Suppressor macrophage treated with lipopolysaccharide for 4 hours (primary cell): ENCODE measurements around the gene BMAL1.

Source experiments
- DNase-seq: peaks from one replicate; pipeline ENCODE4 v3.0.0-alpha.2; 2020

BMAL1 gene

GRCh38 chr11:13262096-13262495, 15.5 kb upstream of the BMAL1 start:
- DNase-seq, result no peak

GRCh38 chr11:13268791-13269190, 8.8 kb upstream of the BMAL1 start:
- no peak for DNase-seq

GRCh38 chr11:13269775-13270174, 7.8 kb upstream of the BMAL1 start:
- no peak for DNase-seq

GRCh38 chr11:13271060-13271693, 6.4 kb upstream of the BMAL1 start:
- DNase-seq, result no peak

GRCh38 chr11:13276454-13276831, 1.1 kb upstream of the BMAL1 start:
- no peak for DNase-seq

GRCh38 chr11:13276832-13277767, 490 bp upstream of the BMAL1 start:
- DNase-seq, result peak; percentile 99

GRCh38 chr11:13278609-13279486, 1.3 kb downstream of the BMAL1 start:
- DNase-seq, result no peak

GRCh38 chr11:13279487-13279834, 1.9 kb downstream of the BMAL1 start:
- no peak for DNase-seq

- no peak for DNase-seq
Measured at GRCh38 chr11:13280092-13280722, 2.6 kb downstream of the BMAL1 start.

- no peak for DNase-seq
Measured at GRCh38 chr11:13280777-13281176, 3.2 kb downstream of the BMAL1 start.

- DNase-seq, result no peak
Measured at GRCh38 chr11:13283636-13284035, 6.0 kb downstream of the BMAL1 start.

GRCh38 chr11:13284776-13285588, 7.4 kb downstream of the BMAL1 start:
- no peak for DNase-seq

GRCh38 chr11:13286279-13286821, 8.8 kb downstream of the BMAL1 start:
- no peak for DNase-seq

GRCh38 chr11:13287036-13287435, 9.4 kb downstream of the BMAL1 start:
- DNase-seq, result peak; percentile 63

- no peak for DNase-seq
Measured at GRCh38 chr11:13287681-13288080, 10.1 kb downstream of the BMAL1 start.

GRCh38 chr11:13288375-13289029, 10.9 kb downstream of the BMAL1 start:
- DNase-seq, result no peak

GRCh38 chr11:13289081-13289480, 11.5 kb downstream of the BMAL1 start:
- no peak for DNase-seq

- no peak for DNase-seq
Measured at GRCh38 chr11:13290221-13290980, 12.8 kb downstream of the BMAL1 start.

GRCh38 chr11:13291361-13291760, 13.8 kb downstream of the BMAL1 start:
- DNase-seq, result no peak

GRCh38 chr11:13291800-13292199, 14.2 kb downstream of the BMAL1 start:
- DNase-seq, result no peak
